Thoracic aorta (tissue), 2 donors: ENCODE data around the gene C12orf56. TPM values are rescaled to one million over a fixed set of nuclear protein-coding genes. Genes with fewer than 3 reads are reported as not detected.
"Not testable (repeated sequence)": the region's sequence is repeated elsewhere in the genome, so short reads cannot be mapped to it uniquely, and the experiment has no call there.

Source experiments
- ATAC-seq: fragments of 150-250 bp; one replicate; pipeline ENCODE4 v1.8.0; 2017; ENCODE audit warnings: low read depth; ENCODE audit not compliant: insufficient number of reproducible peaks, low FRiP score
- DNase-seq: peaks from one replicate; pipeline ENCODE4 v3.0.0-alpha.2; 2020; ENCODE audit warnings: low spot score
- H3K27ac ChIP-seq, 2 donors: fragments of 200-600 bp; sonication (generic); 1 replicate in 1 of 2; 2 replicates in 1 of 2; pipeline ENCODE4 v1.5.1; 2016; ENCODE audit warnings: mild to moderate bottlenecking in 2 of 2, moderate library complexity in 2 of 2
- H3K27me3 ChIP-seq: fragments of 200-600 bp; sonication (generic); replicated peaks from 2 replicates; pipeline ENCODE4 v1.6.0; 2016; ENCODE audit warnings: mild to moderate bottlenecking; ENCODE audit not compliant: insufficient read depth
- H3K36me3 ChIP-seq: fragments of 200-600 bp; sonication (generic); one replicate; pipeline ENCODE4 v1.5.1; 2016
- H3K4me1 ChIP-seq, 2 donors: fragments of 200-600 bp; sonication (generic); 1 replicate in 1 of 2; 2 replicates in 1 of 2; pipeline versions ENCODE4 v1.5.1 to v1.6.0; 2016; ENCODE audit warnings: low read depth in 2 of 2, mild to moderate bottlenecking in 1 of 2; ENCODE audit not compliant: control insufficient read depth in 1 of 2
- H3K4me3 ChIP-seq: fragments of 200-600 bp; sonication (generic); 2 replicates; pipeline ENCODE4 v1.5.1; 2016; ENCODE audit warnings: mild to moderate bottlenecking
- H3K9me3 ChIP-seq: fragments of 200-600 bp; sonication (generic); 2 replicates; pipeline ENCODE4 v1.5.1; 2016
- CTCF ChIP-seq: fragments of 200-600 bp; sonication (generic); IDR thresholded peaks from one replicate; pipeline ENCODE4 v1.5.1; 2019; ENCODE audit warnings: antibody characterized with exemption
- total RNA-seq, 2 donors: library from RNA; depleted of rRNA; stranded (reverse); fragments of >200 nt; gene quantifications; one replicate each; pipeline versions ENCODE4 v1.1.0 to v1.2.3, GENCODE V29; 2016

C12orf56 gene
- total RNA-seq, 2 donors from 2014 or later, result not detected

- DNase-seq (no peak), ATAC-seq (no peak)
- Histone ChIP-seq H3K27ac (no peak overlapping the region), H3K36me3 (no peaks in the 10 kb centered on the region), H3K4me3 (no peak overlapping the region), H3K4me1 (no peaks in the 10 kb centered on the region), H3K27me3 (no peaks in the 10 kb centered on the region), H3K9me3 (no peaks in the 10 kb centered on the region)
- no peak for TF ChIP-seq CTCF
These were observed 54.6 kb downstream of the C12orf56 start for GRCh38 chr12:64335886-64336466.

- H3K27ac ChIP-seq, result no peak overlapping the region
These were observed 57.6 kb downstream of the C12orf56 start for GRCh38 chr12:64332938-64333337.

GRCh38 chr12:64332296-64332695 lies 58.3 kb downstream of the C12orf56 start:
- no peak for DNase-seq
- H3K9me3 ChIP-seq, result no peaks in the 10 kb centered on the region
- no peak overlapping the region for H3K4me3 ChIP-seq
- ATAC-seq, result no peak
- H3K27ac ChIP-seq, result no peak overlapping the region
- no peak for TF ChIP-seq CTCF
- H3K27me3 ChIP-seq, result no peaks in the 10 kb centered on the region
- H3K36me3 ChIP-seq, result no peaks in the 10 kb centered on the region
- no peaks in the 10 kb centered on the region for H3K4me1 ChIP-seq

More at GRCh38 chr12:64332938-64333337, 57.6 kb downstream of the C12orf56 start:
- no peaks in the 10 kb centered on the region for H3K4me1 ChIP-seq
- no peaks in the 10 kb centered on the region for H3K36me3 ChIP-seq
- no peaks in the 10 kb centered on the region for H3K27me3 ChIP-seq
- no peak for TF ChIP-seq CTCF
- H3K4me3 ChIP-seq, result no peak overlapping the region
- ATAC-seq (no peak), DNase-seq (no peak)
- H3K9me3 ChIP-seq, result no peaks in the 10 kb centered on the region

GRCh38 chr12:64329031-64329710 lies 61.4 kb downstream of the C12orf56 start:
- not testable (repeated sequence) for H3K4me1 ChIP-seq, H3K9me3 ChIP-seq, H3K36me3 ChIP-seq, ATAC-seq, H3K27ac ChIP-seq, H3K4me3 ChIP-seq, DNase-seq, H3K27me3 ChIP-seq

GRCh38 chr12:64325055-64325454 lies 65.5 kb downstream of the C12orf56 start:
- Histone ChIP-seq H3K27ac (no peak overlapping the region), H3K4me3 (no peak overlapping the region), H3K9me3 (no peaks in the 10 kb centered on the region), H3K4me1 (no peaks in the 10 kb centered on the region), H3K27me3 (no peaks in the 10 kb centered on the region), H3K36me3 (no peaks in the 10 kb centered on the region)
- no peak for DNase-seq
- ATAC-seq, result no peak
- no peak for TF ChIP-seq CTCF
